Activated effector memory CD4-positive, alpha-beta T cell treated with anti-CD3 and anti-CD28 coated beads, Interleukin-2, amount 50 U/mL, for 16 hours (primary cell): ENCODE measurements around the gene TBL1XR1.

ENCODE experiments used
- DNase-seq: peaks from one replicate; pipeline ENCODE4 v3.0.0-alpha.2; 2020

The TBL1XR1 gene

GRCh38 chr3:176994891-176995781 is 202.1 kb downstream of the TBL1XR1 start:
- DNase-seq, result no peak

- no peak for DNase-seq
These were observed 202.9 kb downstream of the TBL1XR1 start for GRCh38 chr3:176994393-176994792.

- no peak for DNase-seq
These were observed 204.3 kb downstream of the TBL1XR1 start for GRCh38 chr3:176992978-176993377.

DNA sequence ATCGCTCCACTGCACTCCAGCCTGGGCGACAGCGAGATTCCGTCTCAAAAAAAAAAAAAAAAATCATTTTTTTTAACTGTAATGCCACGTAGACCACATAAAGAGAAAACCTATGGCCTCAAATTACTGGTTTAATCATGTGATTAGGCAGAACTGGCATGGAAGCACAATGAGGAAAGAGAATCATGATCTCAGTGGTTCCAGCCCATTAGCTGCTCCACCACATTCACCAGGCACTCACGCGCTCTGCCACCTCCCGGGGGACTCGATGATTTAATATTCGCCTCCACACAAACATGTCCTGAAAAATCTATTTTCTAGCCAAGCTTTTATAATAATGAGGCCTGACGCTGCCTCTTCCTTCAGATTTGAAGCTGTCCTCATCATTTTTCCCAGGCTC is 204.7 kb downstream of the TBL1XR1 start:
- DNase-seq, result no peak

DNA sequence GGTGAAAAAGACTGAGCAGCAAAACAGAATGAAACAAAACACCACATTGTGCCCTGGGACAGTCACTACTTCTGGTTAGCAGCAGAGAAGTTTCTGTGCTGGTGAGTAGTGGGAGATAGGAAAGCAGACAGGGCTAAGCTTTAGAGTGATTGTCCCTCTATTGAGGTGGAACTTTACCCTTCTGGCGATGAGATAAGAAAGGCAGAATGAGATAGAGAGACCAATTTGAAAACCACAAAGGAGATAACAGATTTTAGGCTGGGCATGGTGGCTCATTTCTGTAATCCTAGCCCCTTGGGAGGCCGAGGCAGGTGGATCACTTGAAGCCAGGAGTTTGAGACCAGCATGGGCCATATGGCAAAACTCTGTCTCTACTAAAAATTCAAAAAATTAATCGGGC is 208.5 kb downstream of the TBL1XR1 start:
- DNase-seq, result no peak

GRCh38 chr3:176987901-176988650 is 209.2 kb downstream of the TBL1XR1 start:
- no peak for DNase-seq

DNA sequence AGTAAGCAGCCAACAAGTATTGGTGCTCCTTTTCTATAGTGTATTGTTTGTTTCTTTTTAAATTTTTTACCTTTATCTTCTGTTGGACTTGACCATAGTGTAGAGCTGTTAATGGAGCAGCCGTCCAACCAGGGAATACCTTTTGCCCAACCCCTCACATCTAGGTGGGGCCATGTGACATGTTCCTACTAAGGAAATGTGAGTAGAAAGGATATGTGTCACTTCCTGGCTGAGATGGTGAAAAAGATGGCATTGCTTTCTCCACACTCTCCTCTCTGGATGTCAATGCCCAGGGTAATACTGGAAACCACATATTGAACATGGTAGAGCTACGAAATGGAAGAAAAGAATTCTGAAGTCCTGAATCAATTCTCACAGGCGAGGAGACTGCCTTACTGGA is 218.8 kb downstream of the TBL1XR1 start:
- no peak for DNase-seq

DNA sequence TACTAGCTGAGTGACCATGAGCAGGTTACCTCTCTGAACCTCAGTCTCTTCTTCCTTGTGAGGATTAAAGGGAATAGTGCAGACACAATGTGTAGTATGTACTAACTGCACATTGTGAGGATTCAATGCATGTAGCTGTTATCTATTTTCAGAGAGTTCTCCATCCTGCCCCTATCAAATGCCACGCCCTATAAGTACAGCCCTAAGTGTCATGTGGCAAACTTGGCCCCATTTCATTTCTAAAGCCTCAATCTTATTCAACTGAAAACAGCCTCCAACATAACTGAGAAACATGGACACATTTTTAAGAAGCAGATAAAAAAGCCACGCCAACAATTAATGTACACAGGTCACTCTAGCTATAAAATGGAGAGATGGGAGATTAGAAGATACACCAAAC is 220.0 kb downstream of the TBL1XR1 start:
- no peak for DNase-seq

GRCh38 chr3:176976586-176976985 is 220.7 kb downstream of the TBL1XR1 start:
- DNase-seq, result no peak

GRCh38 chr3:176974279-176974678 is 223.0 kb downstream of the TBL1XR1 start:
- DNase-seq, result no peak

GRCh38 chr3:176971613-176972174 is 225.6 kb downstream of the TBL1XR1 start:
- DNase-seq, result no peak

DNA sequence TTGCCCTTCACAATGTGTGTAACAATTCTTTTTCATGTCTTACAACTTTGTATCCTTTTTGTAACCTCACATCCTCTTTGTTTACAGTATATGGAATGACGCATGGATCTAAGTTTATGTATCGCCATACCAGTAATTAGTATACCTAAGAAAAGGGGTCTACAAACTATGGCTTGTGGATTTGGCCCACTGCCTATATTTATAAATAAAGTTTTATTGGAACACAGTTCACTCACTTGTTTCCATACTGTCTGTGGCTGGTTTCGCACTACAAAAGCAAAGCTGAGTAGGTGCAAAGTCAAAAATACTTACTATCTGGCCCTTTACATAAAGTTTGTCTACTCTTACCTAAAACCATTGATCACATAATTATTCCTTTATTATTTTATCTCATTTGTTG is 226.5 kb downstream of the TBL1XR1 start:
- DNase-seq, result no peak

- no peak for DNase-seq
These were observed 227.8 kb downstream of the TBL1XR1 start for GRCh38 chr3:176969506-176969905.
